ENCODE results near the gene TMEM239.
"Not testable (repeated sequence)": the region's sequence is repeated elsewhere in the genome, so short reads cannot be mapped to it uniquely, and the experiment has no call there.

Gene TMEM239

GRCh38 chr20:2799688-2800520, 16.3 kb upstream of the TMEM239 start:
- DNase-seq: no peak

- DNase-seq: no peak
Observed at GRCh38 chr20:2800521-2801285, 15.5 kb upstream of the TMEM239 start, which contains the start of gene CPXM1. CPXM1 (minus strand) TSS chr20:2800627; CDS start chr20:2800572, 55 bp downstream.

GRCh38 chr20:2801286-2801728, 14.9 kb upstream of the TMEM239 start:
- DNase-seq: no peak

- DNase-seq: no peak
Observed at GRCh38 chr20:2804041-2804828, 11.9 kb upstream of the TMEM239 start.

GRCh38 chr20:2804852-2805688, 11.1 kb upstream of the TMEM239 start:
- no peak for DNase-seq

- DNase-seq: no peak
Observed at GRCh38 chr20:2805689-2806350, 10.3 kb upstream of the TMEM239 start.

- DNase-seq: no peak
Observed at GRCh38 chr20:2806351-2806701, 9.8 kb upstream of the TMEM239 start.

GRCh38 chr20:2807019-2807418, 9.1 kb upstream of the TMEM239 start:
- no peak for DNase-seq

GRCh38 chr20:2807929-2808328, 8.2 kb upstream of the TMEM239 start:
- DNase-seq: not testable (repeated sequence)

- DNase-seq: no peak
Observed at GRCh38 chr20:2809690-2810089, 6.5 kb upstream of the TMEM239 start.

- DNase-seq: no peak
Observed at GRCh38 chr20:2812189-2812588, 4.0 kb upstream of the TMEM239 start.

GRCh38 chr20:2814076-2814475, 2.1 kb upstream of the TMEM239 start:
- DNase-seq: no peak

GRCh38 chr20:2814587-2815051, 1.5 kb upstream of the TMEM239 start, which contains the start of gene C20orf141:
C20orf141 (plus strand) TSS chr20:2814987; CDS start chr20:2815185, 198 bp downstream.
- no peak for DNase-seq

GRCh38 chr20:2815242-2815900, 793 bp upstream of the TMEM239 start:
- DNase-seq: no peak

- no peak for DNase-seq
Observed at GRCh38 chr20:2816583-2817340, 598 bp downstream of the TMEM239 start.

- DNase-seq: no peak
Observed at GRCh38 chr20:2817341-2817726, 1.2 kb downstream of the TMEM239 start.

GRCh38 chr20:2817891-2818595, 1.9 kb downstream of the TMEM239 start:
- no peak for DNase-seq

GRCh38 chr20:2820084-2820895, 4.1 kb downstream of the TMEM239 start:
- DNase-seq: no peak
